ENCODE measurements around the gene IL19.

IL19 gene

DNA sequence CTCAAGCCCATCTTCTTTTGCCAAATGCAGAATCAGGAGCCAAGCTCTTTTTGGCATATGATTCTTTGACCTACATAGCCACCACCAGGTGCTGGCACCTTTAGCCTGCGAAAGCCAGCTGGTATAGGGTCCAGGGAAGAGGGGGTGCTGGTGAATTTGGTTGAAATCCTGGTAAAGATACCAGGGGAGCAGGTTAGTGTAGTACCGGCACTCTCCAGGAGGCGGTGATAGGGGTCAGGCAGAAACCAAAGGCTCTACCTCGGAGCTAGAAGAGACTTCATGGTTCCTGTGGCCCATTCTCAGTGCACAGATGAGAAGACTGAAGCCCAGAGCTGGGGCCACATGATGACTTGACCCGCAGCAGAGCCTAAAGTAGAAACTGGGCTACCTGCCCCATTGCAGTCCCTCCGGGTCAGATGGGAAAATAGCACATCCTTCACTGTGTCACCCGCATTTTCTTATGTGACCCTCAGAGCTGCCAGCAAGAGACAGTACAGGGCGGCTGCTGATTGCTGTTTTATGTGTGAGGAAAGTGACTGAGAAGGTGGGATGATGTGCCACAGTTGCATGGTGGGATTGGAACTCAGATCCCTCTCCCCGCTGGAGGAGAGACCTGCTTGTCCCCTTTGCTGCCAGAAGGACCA lies 36.0 kb upstream of the IL19 start:
- H3K9me3 Mint-ChIP-seq, result no peaks in the 10 kb centered on the region
- no peaks in the 10 kb centered on the region for H3K27me3 Mint-ChIP-seq
- no peak overlapping the region for H3K27ac Mint-ChIP-seq
- peaks cover 54% of the 10 kb centered on the region for H3K36me3 Mint-ChIP-seq (ENCODE audit: low read depth)
- intact Hi-C loops (cut with micrococcal nuclease), result loop anchor here (1.0 to 5.0 kb wide), 3 partner anchors 38 to 176 kb away; partner anchors contain the start of genes IL10 and IL19
- H3K4me3 Mint-ChIP-seq, result no peak overlapping the region
- peaks cover 82% of the 10 kb centered on the region for H3K4me1 Mint-ChIP-seq (ENCODE audit: low read depth)

DNA sequence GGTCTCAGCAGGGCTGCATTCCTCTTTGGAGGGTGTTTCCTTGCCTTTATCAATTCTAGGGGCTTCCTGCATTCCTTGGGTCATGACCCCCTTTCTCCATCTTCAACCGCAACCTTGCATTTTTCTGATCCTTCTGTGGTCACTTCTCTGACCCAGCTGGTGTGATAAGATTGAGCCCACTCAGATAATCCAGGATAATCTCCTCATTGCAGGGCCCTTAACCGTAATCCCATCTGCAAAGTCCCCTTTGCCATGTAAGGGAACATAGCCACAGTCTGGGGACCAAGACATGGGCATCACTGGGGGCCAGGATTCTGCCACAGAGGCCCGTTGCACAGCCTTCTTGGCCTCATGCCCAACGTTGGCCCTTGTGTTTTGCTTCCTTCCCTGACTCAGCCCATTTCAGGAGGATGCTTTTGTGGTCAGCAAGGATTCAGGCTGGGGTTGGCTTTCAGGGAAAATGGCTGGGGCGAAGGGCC lies 35.0 kb upstream of the IL19 start:
- no peaks in the 10 kb centered on the region for H3K27me3 Mint-ChIP-seq
- H3K27ac Mint-ChIP-seq, result peak overlapping the region; percentile 71
- H3K4me3 Mint-ChIP-seq, result no peak overlapping the region
- intact Hi-C loops (cut with micrococcal nuclease), result loop anchor here (2.0 to 5.0 kb wide), 2 partner anchors 37 to 175 kb away; partner anchors contain the start of genes IL10 and IL19
- H3K9me3 Mint-ChIP-seq, result no peaks in the 10 kb centered on the region
- H3K4me1 Mint-ChIP-seq (ENCODE audit: low read depth), result peaks cover 77% of the 10 kb centered on the region
- H3K36me3 Mint-ChIP-seq (ENCODE audit: low read depth), result peaks cover 44% of the 10 kb centered on the region

DNA sequence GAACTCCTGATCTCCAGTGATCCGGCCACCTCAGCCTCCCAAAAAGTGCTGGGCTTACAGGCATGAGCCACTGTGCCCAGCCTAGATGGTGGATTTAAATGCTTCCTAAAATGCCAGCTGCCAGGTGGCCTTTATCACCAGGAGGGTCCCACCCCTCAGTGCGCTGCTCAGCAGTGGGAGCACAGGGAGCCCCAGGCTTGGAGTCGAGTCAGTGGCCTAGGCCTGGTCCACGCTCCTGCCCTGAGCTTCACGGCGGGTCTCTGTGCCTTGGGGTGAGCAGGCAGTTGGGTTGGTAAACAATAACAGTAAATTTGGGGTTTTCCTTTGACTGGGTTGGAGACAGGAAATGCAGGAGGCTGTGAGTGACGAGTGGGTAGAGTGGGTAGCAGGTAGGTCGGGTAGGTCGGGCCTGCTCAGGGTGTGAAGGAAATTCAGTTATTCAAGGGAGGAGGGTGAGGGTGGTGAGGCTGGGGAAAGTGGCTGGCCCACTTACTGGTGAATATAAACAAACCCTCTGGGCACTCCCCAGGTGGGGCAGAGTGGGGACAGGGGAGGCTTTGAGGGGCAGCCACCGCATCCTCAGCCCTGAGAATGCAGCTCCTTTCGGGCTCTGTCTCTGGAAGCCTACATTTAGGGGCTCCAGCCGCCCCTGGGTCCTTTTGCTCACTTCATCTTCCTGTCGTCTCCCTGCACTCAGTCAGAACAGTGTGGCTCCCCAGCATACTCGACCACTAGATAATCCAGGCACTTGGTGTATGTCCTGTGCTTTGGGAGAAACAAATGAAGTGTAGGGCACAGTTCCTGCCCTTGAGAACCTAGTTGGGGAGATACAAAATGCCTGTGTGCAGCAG lies 33.5 kb upstream of the IL19 start:
- no peaks in the 10 kb centered on the region for H3K27me3 Mint-ChIP-seq
- H3K27ac Mint-ChIP-seq, result peak overlapping the region; percentile 73
- no peaks in the 10 kb centered on the region for H3K9me3 Mint-ChIP-seq
- H3K4me1 Mint-ChIP-seq (ENCODE audit: low read depth), result peaks cover 77% of the 10 kb centered on the region
- peaks cover 29% of the 10 kb centered on the region for H3K36me3 Mint-ChIP-seq (ENCODE audit: low read depth)
- no peak overlapping the region for H3K4me3 Mint-ChIP-seq
- intact Hi-C loops (cut with micrococcal nuclease), result loop anchor here (5.0 kb wide), 1 partner anchor 35 kb away; the partner anchor contains the start of genes IL10 and IL19

DNA sequence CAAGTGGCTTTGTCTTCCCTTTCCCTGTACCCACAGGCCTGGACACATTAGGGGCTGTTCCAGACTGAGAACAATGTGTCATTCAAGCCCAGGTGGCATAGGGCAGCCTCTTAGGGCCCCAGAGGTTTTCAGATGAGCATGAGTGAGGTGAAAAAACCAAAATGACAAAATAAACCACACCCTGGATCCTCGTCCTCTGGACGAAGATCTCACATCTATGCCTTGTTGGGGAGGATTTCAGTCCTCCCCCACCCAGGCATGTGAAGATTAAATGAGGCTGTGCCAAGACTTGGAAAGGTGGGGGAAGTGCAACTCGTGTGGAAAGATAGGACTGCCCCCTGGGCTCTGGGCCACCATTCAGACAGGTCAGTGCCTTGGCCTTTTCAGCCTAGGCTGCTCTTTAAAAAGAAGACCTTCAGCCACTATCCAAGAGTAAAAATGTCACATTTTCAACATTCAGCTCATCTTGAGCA lies 32.8 kb upstream of the IL19 start:
- peak overlapping the region; percentile 73 for H3K27ac Mint-ChIP-seq
- no peak overlapping the region for H3K4me3 Mint-ChIP-seq
- intact Hi-C loops (cut with micrococcal nuclease), result loop anchor here (5.0 kb wide), 1 partner anchor 35 kb away; the partner anchor contains the start of genes IL10 and IL19
- H3K27me3 Mint-ChIP-seq, result no peaks in the 10 kb centered on the region
- no peaks in the 10 kb centered on the region for H3K9me3 Mint-ChIP-seq
- peaks cover 77% of the 10 kb centered on the region for H3K4me1 Mint-ChIP-seq (ENCODE audit: low read depth)
- peaks cover 23% of the 10 kb centered on the region for H3K36me3 Mint-ChIP-seq (ENCODE audit: low read depth)

DNA sequence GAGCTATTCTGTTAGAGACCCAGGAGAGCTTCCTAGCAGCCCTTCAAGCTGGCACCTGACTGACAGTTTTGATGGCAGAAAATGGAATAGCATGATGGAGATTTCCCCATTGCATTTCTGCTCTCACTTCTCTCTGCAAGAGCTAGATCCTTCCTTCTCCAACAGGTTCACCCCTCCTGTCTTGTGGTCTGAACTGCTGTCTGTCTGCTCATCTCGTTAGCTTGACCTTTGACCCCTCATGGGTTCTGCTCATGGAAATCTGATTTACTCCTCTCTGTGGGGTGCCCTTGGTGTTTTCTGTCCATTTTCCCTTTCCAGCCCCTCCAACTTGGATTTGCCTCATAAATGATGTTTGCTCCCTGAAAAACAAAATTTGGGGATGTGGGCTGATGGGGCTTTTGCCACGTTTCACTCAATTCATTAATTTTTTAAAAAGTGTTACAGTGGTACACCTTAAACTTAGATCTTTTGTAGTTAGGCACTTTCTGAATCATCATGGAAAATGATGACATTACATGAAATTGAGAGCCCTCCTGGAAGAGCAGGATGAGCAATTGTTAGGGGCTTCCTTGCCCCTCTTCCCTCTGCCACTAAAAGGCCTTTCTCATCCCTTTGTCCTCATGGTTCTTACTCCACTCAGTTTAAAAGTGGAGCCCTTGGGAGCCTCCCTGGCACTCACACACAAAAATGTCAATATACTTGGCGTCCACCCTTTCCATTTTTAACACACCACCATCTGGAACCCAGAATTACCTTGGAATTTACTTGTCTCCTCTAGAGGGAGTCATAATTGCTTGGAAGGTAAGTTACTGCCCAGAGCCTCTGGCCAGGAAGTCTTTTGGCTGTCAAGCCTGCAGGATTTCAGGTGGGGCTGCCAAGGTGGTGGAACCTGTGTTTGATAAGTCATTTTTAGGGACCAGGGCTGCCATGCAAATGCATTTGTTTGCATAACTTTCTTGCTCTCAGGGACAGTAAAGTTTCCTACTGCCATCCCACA lies 31.9 kb upstream of the IL19 start:
- intact Hi-C loops (cut with micrococcal nuclease), result loop anchor here (1.0 to 5.0 kb wide), 2 partner anchors 34 to 70 kb away; partner anchors contain the start of genes IL10 and IL19
- peak overlapping the region; percentile 73 for H3K27ac Mint-ChIP-seq
- peaks cover 68% of the 10 kb centered on the region for H3K4me1 Mint-ChIP-seq (ENCODE audit: low read depth)
- peaks cover 14% of the 10 kb centered on the region for H3K36me3 Mint-ChIP-seq (ENCODE audit: low read depth)
- no peaks in the 10 kb centered on the region for H3K9me3 Mint-ChIP-seq
- H3K4me3 Mint-ChIP-seq, result no peak overlapping the region
- no peaks in the 10 kb centered on the region for H3K27me3 Mint-ChIP-seq

DNA sequence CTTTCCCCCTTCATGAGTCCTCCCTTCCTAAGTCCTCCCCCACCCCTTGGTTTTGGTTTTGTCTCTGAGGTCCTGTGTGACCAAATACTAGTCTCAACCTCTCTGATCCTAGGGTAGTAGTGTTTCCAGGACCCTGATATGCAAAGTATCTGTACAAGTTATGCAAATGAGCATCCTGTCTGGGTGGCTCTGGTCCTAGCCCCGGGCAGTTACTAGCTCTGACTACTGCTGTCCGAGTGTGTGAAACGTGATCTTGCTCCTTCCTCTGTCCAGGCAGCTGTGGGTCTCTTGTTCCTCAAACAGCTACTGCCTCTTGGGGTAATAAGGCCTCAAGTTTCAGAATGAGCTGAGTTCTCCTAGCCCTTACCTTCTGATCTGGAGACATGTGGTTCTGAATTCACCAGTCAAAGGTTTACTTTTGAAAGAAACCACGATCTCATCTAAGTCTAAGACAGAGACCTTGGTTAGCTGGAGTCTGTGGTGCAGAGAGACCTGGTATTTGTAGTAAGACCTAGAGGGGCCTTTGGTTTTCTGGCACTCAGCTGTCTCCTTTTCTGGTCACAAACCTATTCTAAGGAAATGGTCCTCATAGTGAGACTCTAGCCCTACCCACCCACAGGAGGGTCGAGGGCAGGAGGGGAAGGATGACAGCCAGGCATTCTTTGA lies 31.0 kb upstream of the IL19 start:
- no peak overlapping the region for H3K4me3 Mint-ChIP-seq

DNA sequence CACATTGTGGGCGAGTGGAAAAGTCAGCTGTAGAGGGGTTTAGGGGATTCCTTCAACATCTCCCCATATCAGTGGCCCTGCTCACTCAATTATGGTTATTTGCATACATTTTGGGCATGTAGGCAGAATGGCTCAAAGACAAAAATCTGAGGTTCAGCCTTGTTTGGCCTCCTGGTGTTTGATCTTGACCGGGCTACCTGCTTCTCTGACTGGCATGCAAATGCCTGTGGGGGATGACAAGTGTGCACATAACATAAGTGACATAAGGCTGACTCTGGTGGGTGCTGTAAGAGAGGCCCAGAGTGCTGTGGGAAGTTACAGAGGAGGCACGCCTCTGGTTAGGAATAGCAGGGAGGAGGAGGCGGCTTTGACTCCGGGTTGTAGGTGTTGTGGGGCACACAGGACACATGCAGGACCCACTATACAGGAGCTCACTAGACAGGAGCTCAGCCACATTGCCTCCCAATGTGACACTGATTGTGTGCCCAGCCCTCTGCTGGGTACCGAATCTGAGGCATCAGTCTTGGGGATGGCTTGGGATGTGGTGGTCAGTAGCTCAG lies 29.4 kb upstream of the IL19 start:
- H3K36me3 Mint-ChIP-seq (ENCODE audit: low read depth), result peaks cover 10% of the 10 kb centered on the region
- H3K27ac Mint-ChIP-seq, result no peak overlapping the region
- H3K9me3 Mint-ChIP-seq, result no peaks in the 10 kb centered on the region
- H3K27me3 Mint-ChIP-seq, result no peaks in the 10 kb centered on the region
- intact Hi-C loops (cut with micrococcal nuclease), result no loop called here
- H3K4me3 Mint-ChIP-seq, result no peak overlapping the region
- peaks cover 58% of the 10 kb centered on the region for H3K4me1 Mint-ChIP-seq (ENCODE audit: low read depth)

More for the DNA sequence above, 31.0 kb upstream of the IL19 start:
- intact Hi-C loops (cut with micrococcal nuclease), result loop anchor here (1.0 to 5.0 kb wide), 2 partner anchors 33 to 69 kb away; partner anchors contain the start of genes IL10 and IL19
- no peaks in the 10 kb centered on the region for H3K27me3 Mint-ChIP-seq
- H3K4me1 Mint-ChIP-seq (ENCODE audit: low read depth), result peaks cover 67% of the 10 kb centered on the region
- no peaks in the 10 kb centered on the region for H3K9me3 Mint-ChIP-seq
- peaks cover 10% of the 10 kb centered on the region for H3K36me3 Mint-ChIP-seq (ENCODE audit: low read depth)
- peak overlapping the region; percentile 73 for H3K27ac Mint-ChIP-seq

DNA sequence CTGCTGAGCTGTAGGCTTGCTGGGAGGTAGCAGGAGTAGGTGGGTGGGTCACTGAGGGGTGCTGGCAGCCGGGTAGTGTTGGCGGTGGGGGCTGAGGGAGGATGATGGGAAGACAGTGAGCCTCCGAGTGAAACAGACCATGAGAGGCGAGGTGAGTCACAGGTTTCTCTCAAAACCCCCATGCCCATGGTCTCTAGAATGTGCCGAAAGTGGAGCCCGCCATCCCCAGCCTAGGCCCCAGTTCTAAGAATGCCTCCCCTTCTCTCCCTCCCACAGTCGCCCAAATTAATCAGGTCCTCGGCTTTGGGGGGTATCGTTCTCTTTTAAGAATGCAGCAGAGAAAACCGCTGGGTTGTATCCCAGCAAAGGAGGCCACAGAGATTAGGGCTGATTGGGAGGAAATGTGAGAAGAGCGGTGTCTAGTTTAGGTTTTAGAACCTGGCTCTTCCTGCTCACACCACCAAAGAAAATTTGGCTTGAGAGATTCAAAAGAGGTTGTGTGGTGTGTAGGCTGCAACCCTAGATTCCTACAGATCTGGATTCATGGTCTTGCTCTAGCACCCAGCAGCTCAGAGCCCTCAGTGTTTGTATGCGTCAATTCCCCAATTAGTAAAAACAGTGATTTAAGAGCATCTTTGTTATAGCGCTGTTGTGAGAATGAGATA lies 27.7 kb upstream of the IL19 start:
- Mint-ChIP-seq H3K27ac (peak overlapping the region; percentile 5), H3K36me3 (ENCODE audit: low read depth) (no peaks in the 10 kb centered on the region), H3K4me1 (ENCODE audit: low read depth) (peaks cover 44% of the 10 kb centered on the region), H3K9me3 (no peaks in the 10 kb centered on the region), H3K4me3 (no peak overlapping the region), H3K27me3 (no peaks in the 10 kb centered on the region)
- intact Hi-C loops (cut with micrococcal nuclease), result no loop called here

DNA sequence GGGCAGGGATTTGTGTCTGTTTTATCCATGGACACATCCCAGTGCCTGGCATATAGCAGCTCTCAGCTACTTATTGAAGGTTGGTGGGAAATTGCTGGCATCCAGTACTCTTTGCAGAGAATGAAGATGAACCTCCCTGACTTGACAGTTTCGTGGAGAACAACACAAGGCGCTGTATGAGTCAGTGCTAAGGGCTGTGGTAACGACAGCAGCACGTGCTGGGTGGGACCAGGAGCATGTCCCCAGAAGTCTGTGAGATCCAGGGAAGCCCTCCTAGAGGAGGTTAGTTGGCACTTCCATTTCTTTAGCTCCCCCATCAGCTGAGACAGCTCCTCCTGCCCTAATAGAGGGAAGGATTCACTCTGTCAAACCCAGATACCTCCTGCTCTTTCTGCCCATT lies 25.9 kb upstream of the IL19 start:
- Mint-ChIP-seq H3K4me3 (no peak overlapping the region), H3K27ac (peak overlapping the region; percentile 18), H3K4me1 (ENCODE audit: low read depth) (peaks cover 40% of the 10 kb centered on the region), H3K9me3 (no peaks in the 10 kb centered on the region), H3K27me3 (no peaks in the 10 kb centered on the region), H3K36me3 (ENCODE audit: low read depth) (no peaks in the 10 kb centered on the region)
- intact Hi-C loops (cut with micrococcal nuclease), result no loop called here

DNA sequence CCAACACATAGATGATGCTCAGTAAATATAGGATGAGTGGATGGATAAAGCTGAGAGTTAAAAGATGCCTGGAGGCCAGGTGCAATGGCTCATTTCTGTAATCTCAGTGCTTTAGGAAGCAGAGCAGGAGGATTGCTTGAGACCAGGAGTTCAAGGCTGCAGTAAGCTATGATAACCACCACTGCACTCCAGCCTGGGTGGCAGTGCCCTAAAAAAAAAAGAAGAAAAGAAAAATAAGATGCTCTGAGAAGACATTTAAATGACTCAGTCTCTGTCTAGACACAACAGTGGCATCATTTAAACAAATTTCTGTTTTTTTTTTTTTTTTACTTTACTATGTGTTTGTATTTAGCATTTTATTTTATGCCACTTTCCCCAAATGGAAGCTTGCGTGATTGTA lies 25.3 kb upstream of the IL19 start:
- H3K27ac Mint-ChIP-seq, result no peak overlapping the region

DNA sequence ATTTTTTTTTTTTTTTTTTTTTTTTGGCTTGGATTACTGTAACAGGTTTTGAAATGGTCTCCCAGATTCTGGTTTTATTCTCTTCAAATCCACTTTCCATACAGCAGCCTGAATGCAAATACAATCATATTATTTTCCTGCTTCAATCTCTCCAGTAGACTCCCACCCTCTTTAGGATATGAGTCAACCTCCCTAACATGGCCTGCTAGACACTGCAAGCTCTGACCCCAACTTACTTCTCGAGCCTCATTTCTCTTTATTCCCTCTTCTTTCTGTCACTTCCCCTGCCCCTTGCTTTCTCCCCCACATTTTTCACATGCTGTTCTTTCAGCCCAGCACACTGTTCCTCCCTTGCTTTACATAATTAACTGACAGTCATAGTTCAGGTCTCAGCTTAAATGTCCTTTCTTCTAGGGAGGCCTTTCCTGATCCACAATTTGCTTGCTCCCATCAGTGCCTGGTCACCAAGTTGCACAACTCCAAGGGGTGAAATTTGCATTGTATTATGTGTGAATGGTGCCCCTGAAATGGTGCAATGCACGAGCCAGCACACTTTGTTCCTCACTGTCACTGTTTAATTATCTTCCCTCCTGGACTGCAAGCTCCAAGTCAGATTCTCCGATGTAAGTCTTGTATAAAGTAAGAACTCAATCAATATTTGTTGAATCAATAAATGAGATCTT lies 22.1 kb upstream of the IL19 start:
- no peaks in the 10 kb centered on the region for H3K36me3 Mint-ChIP-seq (ENCODE audit: low read depth)
- no peaks in the 10 kb centered on the region for H3K27me3 Mint-ChIP-seq
- no peak overlapping the region for H3K4me3 Mint-ChIP-seq
- H3K27ac Mint-ChIP-seq, result peak overlapping the region; percentile 14
- H3K9me3 Mint-ChIP-seq, result no peaks in the 10 kb centered on the region
- intact Hi-C loops (cut with micrococcal nuclease), result no loop called here
- peaks cover 42% of the 10 kb centered on the region for H3K4me1 Mint-ChIP-seq (ENCODE audit: low read depth)

More for the DNA sequence above, 25.3 kb upstream of the IL19 start:
- Mint-ChIP-seq H3K27me3 (no peaks in the 10 kb centered on the region), H3K4me1 (ENCODE audit: low read depth) (peaks cover 38% of the 10 kb centered on the region), H3K9me3 (no peaks in the 10 kb centered on the region), H3K36me3 (ENCODE audit: low read depth) (no peaks in the 10 kb centered on the region), H3K4me3 (no peak overlapping the region)
- intact Hi-C loops (cut with micrococcal nuclease), result no loop called here

DNA sequence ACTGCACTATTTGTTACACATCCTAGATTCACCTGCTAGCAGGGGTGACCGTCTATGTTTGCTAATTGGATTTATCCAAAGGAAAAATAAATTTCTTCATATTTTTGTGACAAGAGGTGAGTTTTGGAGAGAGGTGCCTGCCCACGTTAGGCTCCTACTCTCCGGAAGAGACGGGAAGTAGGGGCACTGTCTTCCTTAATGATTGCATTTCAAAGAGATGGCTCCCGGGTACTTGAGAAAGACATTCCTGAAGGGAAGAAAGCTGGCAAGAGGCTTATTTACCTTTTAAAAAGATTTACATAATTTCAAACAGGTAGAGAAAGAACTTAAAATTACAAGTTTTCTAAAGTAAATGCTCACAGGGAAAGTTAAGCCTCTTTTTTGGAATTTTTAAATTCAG lies 18.7 kb upstream of the IL19 start:
- H3K27me3 Mint-ChIP-seq, result peaks cover 2% of the 10 kb centered on the region
- no peaks in the 10 kb centered on the region for H3K9me3 Mint-ChIP-seq
- no peaks in the 10 kb centered on the region for H3K36me3 Mint-ChIP-seq (ENCODE audit: low read depth)
- intact Hi-C loops (cut with micrococcal nuclease), result no loop called here
- H3K4me1 Mint-ChIP-seq (ENCODE audit: low read depth), result peaks cover 35% of the 10 kb centered on the region
- H3K4me3 Mint-ChIP-seq, result no peak overlapping the region
- no peak overlapping the region for H3K27ac Mint-ChIP-seq
